Right cardiac atrium (tissue), 5 donors: Measurements from ENCODE around the gene TMEFF1. TPM values are rescaled to one million over a fixed set of nuclear protein-coding genes. Genes with fewer than 3 reads are reported as not detected.
"Not testable (repeated sequence)": the region's sequence is repeated elsewhere in the genome, so short reads cannot be mapped to it uniquely, and the experiment has no call there.

ENCODE experiments used
- ATAC-seq, 2 donors: fragments of 200-7000 bp; cut with Tn5 transposase; one replicate each; pipeline versions ENCODE4 v1.8.0 to v1.9.1; 2020; ENCODE audit warnings: moderate library complexity in 2 of 2, mild to moderate bottlenecking in 1 of 2
- DNase-seq, 3 donors: peaks; one replicate each; pipeline ENCODE4 v3.0.0-alpha.2; 2020
- H3K27ac ChIP-seq: one replicate; pipeline ENCODE4 v1.5.1; 2013; ENCODE audit warnings: mild to moderate bottlenecking, low read length, control low read depth, moderate library complexity
- H3K27me3 ChIP-seq: one replicate; pipeline ENCODE4 v1.6.1; 2013; ENCODE audit not compliant: control insufficient read depth, insufficient read depth
- H3K4me1 ChIP-seq: one replicate; pipeline ENCODE4 v1.6.1; 2013; ENCODE audit warnings: low read length; ENCODE audit not compliant: control insufficient read depth, insufficient read depth
- H3K4me3 ChIP-seq: one replicate; pipeline ENCODE4 v1.5.1; 2013; ENCODE audit warnings: low read length, control low read depth
- H3K9me3 ChIP-seq: one replicate; pipeline ENCODE4 v1.6.1; 2013; ENCODE audit warnings: low read length; ENCODE audit not compliant: control insufficient read depth
- WGBS: extraction: QIAGEN DNeasy Blood & Tissue Kit; methylation state at CpG from one replicate; pipeline ENCODE4 v1.1.7; 2013; 5-methylcytosine and 5-hydroxymethylcytosine counted together
- intact Hi-C, 4 donors: fragments of 100-400 bp; cut with DNase I; formaldehyde crosslinking; loops; one replicate each; pipeline versions ENCODE4 v1.11.0 to v1.14.0; 2022 to 2023
- polyA plus RNA-seq: library from polyadenylated mRNA; stranded (reverse); fragments of 200-250 nt; gene quantifications from one replicate; pipeline ENCODE4 v1.2.3, GENCODE V29; 2013
- total RNA-seq, 4 donors: library from RNA; stranded (reverse); fragmentation: NEBNext Ultra II Directional; extraction: Animal tissue kit (Norgen Biotek cat#: 25700); gene quantifications; one replicate each; pipeline ENCODE4 v1.2.1, GENCODE V29; 2021
- donor health status: healthy with polysubstance abuse.
- donor health status: DM: no; HTN: yes; CAD: no.
- donor health status: DM: no; HTN: no; CAD: no.
- donor health status: DM: no; HTN: yes; CAD: no; lungs with severe emphysema.
- donor health status: DM: yes; HTN: yes; CAD: no.

TMEFF1 gene
- total and polyA plus RNA-seq, 5 donors, result 0.02 to 0.34 (median 0.15) TPM; not detected in 2

DNA sequence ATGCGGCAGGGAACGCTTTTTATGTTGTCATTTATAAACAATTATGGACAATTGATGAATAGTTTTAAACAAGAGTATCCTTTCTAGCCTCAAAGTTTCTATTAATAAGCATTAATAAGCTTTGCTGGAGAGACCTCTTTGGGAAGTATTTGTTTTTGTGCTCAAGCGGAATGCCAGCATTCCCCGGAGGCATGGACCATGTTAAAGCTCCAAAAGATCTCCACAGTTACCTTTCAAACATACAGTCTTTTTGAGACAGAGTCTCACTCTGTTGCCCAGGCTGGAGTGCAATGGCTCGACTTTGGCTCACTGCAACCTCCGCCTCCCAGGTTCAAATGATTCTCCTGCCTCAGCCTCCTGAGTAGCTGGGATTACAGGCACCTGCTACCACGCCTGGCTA is 36.4 kb upstream of the TMEFF1 start:
- H3K4me1 ChIP-seq, result no peaks in the 10 kb centered on the region
- no peak overlapping the region for H3K4me3 ChIP-seq
- 92% methylated on average over 7 of the region's 7 CpGs for WGBS
- H3K27me3 ChIP-seq, result no peaks in the 10 kb centered on the region
- no peaks in the 10 kb centered on the region for H3K9me3 ChIP-seq
- ATAC-seq (no peak), DNase-seq (no peak)
- intact Hi-C loops, result loop anchor here in 1 of 4 donors (10.0 kb wide), 1 partner anchor 82 kb away; the partner anchor contains the start of gene TEX10
- no peak overlapping the region for H3K27ac ChIP-seq

DNA sequence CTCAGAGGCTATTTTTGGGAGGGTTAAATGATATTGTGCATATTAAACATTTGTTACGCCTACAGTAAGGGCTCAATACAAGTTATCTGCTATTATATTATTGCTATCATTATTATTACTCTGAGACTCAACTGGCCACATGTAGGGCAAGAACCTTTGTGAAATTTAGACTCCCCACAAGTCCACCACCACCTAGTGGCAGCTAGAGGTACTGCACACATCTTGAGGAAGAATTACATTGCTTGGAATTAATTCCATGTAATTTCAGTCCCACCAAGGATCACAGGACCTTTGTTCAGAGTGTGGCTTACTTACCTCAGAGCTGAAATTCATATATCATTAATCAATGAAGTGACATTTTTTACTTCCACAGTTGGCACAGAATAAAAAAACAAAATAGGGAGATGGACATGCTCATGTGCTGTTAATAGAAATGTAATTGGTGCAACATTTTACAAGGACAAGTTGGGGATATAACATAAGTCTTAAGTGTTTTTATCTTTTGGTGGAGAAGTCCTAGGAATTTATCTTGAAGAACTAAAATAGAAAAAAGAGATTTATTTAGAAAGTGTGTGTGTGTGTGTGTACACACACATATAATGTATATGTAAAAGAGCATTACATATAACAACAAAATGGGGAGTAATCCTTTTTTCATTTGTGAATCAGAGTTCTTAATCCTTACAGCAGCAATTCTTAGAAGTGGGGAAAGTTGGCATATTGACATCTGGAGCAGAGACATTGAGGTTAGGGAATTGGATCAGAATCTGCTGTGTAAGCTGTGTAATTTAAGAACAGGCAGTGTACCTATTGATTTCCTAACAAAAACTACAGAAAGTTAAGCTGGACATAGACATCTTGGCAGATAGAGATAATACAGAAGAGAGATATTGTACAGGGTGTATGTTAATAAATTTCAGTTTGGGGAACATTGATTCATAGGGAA is 34.8 kb upstream of the TMEFF1 start:
- intact Hi-C loops, result loop anchor here in 1 of 4 donors (10.0 kb wide), 1 partner anchor 83 kb away; the partner anchor contains the start of gene TEX10
- ATAC-seq (peak in 1 of 2 donors; percentile 63), DNase-seq (peak in 2 of 3 donors; percentile 61 to 80)
- no peaks in the 10 kb centered on the region for H3K9me3 ChIP-seq
- H3K27me3 ChIP-seq, result no peaks in the 10 kb centered on the region
- no peaks in the 10 kb centered on the region for H3K4me1 ChIP-seq
- no peak overlapping the region for H3K4me3 ChIP-seq
- H3K27ac ChIP-seq, result no peak overlapping the region
- 84% methylated on average over 1 of the region's 1 CpG for WGBS

DNA sequence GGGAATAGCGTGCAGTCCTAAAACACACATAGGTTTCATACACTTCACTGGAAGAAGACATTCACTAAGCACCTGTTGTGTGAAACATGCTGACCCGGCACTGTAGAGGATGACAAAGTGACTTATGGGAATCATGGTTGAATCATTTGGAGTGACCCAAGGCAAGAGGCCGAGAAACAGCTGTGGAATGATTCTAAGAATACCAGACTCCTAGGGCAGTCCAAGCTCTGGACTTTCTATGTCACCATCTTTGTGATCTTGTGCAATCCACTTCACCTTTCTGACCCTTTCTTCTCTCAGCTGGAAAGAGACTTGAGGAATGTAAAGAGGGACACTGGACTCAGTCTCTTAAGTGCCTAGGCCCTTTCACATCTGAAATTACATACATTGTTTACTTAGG is 32.9 kb upstream of the TMEFF1 start:
- ATAC-seq, result no peak
- Histone ChIP-seq H3K4me3 (no peak overlapping the region), H3K27me3 (no peaks in the 10 kb centered on the region), H3K4me1 (no peaks in the 10 kb centered on the region), H3K27ac (no peak overlapping the region), H3K9me3 (no peaks in the 10 kb centered on the region)
- intact Hi-C loops, result loop anchor here in 1 of 4 donors (5.0 kb wide), 1 partner anchor 137 kb away; the partner anchor contains the start of gene CAVIN4
- WGBS, result 90% methylated on average over 3 of the region's 3 CpGs
- no peak for DNase-seq

DNA sequence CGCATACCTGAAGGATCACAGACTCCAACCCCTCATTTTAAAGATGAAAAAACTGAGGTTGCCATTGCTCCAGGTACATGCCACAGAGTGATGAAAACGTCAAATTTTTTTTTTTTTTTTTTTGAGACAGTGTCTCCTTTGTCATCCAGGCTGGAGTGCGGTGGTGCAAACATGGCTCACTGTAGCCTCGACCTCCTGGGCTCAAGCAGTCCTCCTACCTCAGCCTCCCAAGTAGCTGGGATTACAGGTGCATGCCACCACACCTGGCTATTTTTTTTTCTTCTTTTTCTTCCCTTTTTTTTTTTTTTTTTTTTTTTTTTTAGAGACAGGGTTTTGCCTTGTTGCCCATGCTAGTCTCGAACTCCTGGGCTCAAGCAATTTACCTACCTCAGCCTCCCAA is 32.5 kb upstream of the TMEFF1 start:
- H3K4me1 ChIP-seq, H3K27ac ChIP-seq, H3K27me3 ChIP-seq, H3K4me3 ChIP-seq, H3K9me3 ChIP-seq, ATAC-seq, DNase-seq: not testable (repeated sequence)
- 97% methylated on average over 5 of the region's 5 CpGs for WGBS
- intact Hi-C loops, result loop anchor here in 1 of 4 donors (5.0 kb wide), 1 partner anchor 137 kb away; the partner anchor contains the start of gene CAVIN4

DNA sequence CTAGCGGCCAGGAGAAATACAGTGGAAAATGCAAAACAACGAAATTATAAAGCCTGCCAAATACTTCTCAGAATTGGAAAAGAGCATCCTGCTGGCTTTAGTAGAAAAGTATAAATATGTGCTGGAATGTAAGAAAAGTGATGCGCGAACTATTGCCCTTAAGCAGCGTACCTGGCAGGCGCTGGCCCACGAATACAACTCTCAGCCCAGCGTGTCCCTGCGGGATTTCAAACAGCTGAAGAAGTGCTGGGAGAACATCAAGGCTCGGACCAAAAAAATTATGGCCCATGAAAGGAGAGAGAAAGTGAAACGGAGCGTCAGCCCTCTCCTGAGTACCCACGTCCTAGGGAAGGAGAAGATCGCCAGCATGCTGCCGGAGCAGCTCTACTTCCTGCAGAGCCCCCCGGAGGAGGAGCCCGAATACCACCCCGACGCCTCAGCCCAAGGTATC is 31.0 kb upstream of the TMEFF1 start:
- Histone ChIP-seq H3K4me1 (no peaks in the 10 kb centered on the region), H3K27me3 (no peaks in the 10 kb centered on the region), H3K4me3 (no peak overlapping the region), H3K27ac (no peak overlapping the region), H3K9me3 (no peaks in the 10 kb centered on the region)
- WGBS, result 72% methylated on average over 19 of the region's 19 CpGs
- ATAC-seq (peak in 1 of 2 donors; percentile 26), DNase-seq (no peak)
- intact Hi-C loops, result loop anchor here in 1 of 4 donors (5.0 kb wide), 1 partner anchor 135 kb away; the partner anchor contains the start of gene CAVIN4

DNA sequence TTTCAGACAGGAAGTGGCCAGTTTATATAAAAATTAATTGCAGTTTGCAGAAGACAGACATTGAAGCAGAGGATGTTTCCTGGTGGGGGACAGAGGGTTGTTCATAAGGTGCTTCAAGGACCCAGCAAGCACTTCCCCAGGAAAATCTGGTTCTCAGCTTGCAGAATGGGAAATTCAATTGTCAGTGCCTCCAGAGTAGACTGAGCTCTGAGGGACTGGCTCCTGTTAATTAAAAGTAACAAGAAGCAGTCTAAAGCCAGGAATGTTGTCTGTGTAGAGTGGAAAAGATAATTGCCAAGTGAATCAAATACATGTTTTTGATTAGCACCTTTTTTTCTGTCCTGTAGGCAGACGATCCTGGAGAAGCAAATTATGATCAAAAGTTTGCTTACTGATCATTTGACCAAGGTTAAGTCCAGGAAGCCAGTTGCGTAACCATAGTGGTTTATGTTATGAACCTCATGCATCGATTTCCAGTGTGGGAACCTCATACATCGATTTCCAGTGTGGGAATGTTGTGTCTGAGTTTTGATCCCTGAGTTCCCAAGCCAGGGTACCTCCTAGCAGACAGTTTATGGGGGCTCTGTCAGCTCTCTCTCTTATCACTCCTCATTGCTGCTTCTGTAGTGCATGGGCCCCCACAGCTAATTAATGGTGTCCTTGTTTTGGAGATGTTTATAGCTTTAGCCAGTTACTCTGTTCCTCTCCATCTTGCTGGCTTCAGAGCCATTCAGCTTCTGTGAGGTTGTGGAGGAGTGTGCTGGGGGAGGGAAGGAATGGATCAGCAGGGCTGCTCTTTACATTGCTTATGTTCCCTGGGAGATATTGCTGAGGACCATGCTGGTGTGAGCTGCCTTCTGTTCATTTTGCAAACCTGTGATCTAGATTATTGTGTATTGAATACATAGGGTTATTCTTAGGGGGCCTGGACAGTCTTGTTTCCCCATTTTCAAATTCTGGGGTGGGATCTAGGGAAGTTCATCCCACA is 28.9 kb upstream of the TMEFF1 start:
- H3K27me3 ChIP-seq, result no peaks in the 10 kb centered on the region
- H3K9me3 ChIP-seq, result no peaks in the 10 kb centered on the region
- 66% methylated on average over 4 of the region's 4 CpGs for WGBS
- no peak overlapping the region for H3K27ac ChIP-seq
- H3K4me3 ChIP-seq, result no peak overlapping the region
- intact Hi-C loops, result loop anchor here in 1 of 4 donors (5.0 kb wide), 1 partner anchor 133 kb away; the partner anchor contains the start of gene CAVIN4
- DNase-seq (no peak), ATAC-seq (no peak)
- H3K4me1 ChIP-seq, result no peaks in the 10 kb centered on the region

DNA sequence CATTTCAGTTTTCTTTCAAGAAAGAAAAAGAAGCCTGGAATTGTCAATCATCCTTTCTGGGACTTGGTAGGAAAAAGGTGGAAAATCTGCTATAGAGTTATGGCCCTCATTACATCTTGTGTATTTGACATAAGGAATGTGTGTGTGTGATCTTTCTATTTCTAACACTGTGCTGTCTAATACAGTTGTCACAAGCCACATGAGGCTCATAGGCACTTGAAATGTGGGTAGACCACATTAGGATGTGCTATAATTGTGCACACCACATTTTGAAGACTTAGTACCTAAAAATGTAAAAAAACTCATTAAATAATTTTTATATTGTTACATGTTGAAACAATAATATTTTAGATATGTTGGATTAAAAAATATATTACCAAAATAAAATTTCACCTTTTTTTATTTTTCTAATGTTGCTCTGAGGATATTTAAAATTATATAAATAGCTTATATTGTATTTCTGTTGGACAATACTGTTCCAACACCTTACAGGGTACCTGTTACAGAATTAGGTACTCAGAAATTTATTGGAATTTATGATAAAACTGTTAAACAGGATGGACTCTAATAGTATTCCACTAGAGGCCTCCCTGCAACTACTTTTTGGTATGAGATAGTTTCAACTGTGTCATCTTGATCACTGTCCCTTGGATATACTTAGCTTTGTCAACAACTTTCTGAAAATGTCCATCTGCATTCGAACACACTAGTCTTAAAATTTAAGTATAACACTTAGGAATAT is 27.6 kb upstream of the TMEFF1 start:
- ATAC-seq (no peak), DNase-seq (no peak)
- H3K4me1 ChIP-seq, result no peaks in the 10 kb centered on the region
- H3K27ac ChIP-seq, result no peak overlapping the region
- intact Hi-C loops, result no loop called here
- 61% methylated on average over 1 of the region's 1 CpG for WGBS
- no peak overlapping the region for H3K4me3 ChIP-seq
- no peaks in the 10 kb centered on the region for H3K9me3 ChIP-seq
- no peaks in the 10 kb centered on the region for H3K27me3 ChIP-seq

DNA sequence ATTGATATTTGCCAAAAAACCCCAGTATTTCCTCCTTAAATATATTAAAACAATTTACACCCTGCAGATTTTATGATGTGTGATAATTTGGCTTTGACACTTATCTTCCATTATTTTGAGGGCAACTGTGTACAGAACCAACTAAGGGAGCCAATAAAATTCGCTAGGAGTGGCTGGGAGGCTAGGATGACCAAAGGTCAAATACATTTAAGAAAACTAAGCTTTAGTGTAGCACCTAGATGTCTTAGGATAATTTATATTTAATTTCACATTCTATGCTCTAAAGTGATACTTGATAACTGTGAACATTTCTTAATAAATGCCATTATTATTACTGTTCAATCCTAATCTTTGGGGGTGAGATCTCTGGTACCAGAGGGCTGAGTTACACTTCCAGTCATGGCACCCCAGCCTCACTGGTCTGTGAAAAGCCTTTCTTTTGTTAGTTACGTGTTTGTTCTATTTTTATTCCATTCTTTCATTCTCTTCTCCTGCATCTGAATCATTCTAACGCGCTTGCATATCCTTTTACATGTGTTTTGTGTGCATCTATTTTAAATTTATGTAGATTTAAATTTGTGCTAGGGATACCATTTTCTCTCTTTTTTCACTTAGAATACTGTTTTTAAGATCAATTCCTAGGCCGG is 26.9 kb upstream of the TMEFF1 start:
- no peaks in the 10 kb centered on the region for H3K27me3 ChIP-seq
- no peaks in the 10 kb centered on the region for H3K4me1 ChIP-seq
- no peak for ATAC-seq
- intact Hi-C loops, result no loop called here
- WGBS, result 88% methylated on average over 5 of the region's 5 CpGs
- no peak overlapping the region for H3K4me3 ChIP-seq
- H3K27ac ChIP-seq, result no peak overlapping the region
- no peaks in the 10 kb centered on the region for H3K9me3 ChIP-seq
- no peak for DNase-seq

DNA sequence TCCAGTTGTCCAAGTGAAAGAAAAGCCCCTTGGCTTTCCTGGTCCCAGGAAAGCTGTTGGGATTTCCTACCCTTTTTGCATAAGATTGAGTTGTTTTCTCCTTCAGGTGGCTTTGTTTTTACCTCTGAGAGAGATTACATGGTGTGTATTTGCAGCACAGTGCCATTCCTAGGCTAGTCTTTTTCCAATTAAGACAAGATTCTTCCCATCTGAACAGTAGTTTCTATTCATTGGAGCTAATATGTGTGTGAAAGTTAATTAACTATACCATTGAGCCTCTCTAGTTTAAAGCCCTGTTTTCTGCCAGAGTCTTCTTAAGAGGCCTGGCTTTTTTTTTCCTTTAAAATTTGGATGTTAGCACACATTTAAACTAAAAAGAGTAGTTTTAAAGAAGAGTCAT is 25.9 kb upstream of the TMEFF1 start:
- H3K27ac ChIP-seq, result no peak overlapping the region
- DNase-seq (no peak), ATAC-seq (no peak)
- H3K27me3 ChIP-seq, result no peaks in the 10 kb centered on the region
- intact Hi-C loops, result no loop called here
- H3K4me3 ChIP-seq, result no peak overlapping the region
- no peaks in the 10 kb centered on the region for H3K4me1 ChIP-seq
- no peaks in the 10 kb centered on the region for H3K9me3 ChIP-seq

DNA sequence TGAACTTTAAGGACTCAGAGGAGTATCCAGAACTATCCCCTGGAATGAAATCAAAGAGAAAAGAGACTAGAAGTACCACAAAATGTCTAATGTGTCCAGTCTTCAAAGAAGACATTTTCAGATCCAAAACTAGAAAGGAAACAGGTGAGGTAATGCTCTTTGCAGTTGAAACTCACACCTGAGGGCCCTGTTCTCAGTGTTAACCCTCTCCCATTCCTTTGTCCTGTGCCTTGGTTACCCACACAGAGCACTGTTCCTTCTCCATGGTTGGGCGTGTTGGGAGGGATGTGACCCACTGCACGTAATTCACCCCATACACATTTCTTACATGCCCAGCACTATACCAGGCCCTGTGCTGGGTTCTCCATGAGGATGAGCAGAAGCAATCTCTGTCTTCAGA is 24.7 kb upstream of the TMEFF1 start:
- H3K27me3 ChIP-seq, result no peaks in the 10 kb centered on the region
- no peak overlapping the region for H3K27ac ChIP-seq
- DNase-seq, result no peak
- H3K4me3 ChIP-seq, result no peak overlapping the region
- no peaks in the 10 kb centered on the region for H3K9me3 ChIP-seq
- intact Hi-C loops, result no loop called here
- WGBS, result 98% methylated on average over 2 of the region's 2 CpGs
- ATAC-seq, result no peak
- no peaks in the 10 kb centered on the region for H3K4me1 ChIP-seq
